ENCODE results near the gene MSX2. TPM values are rescaled to one million over a fixed set of nuclear protein-coding genes. Genes with fewer than 3 reads are reported as not detected.

Gene MSX2
- total RNA-seq, 4 donors from 2014 or later, result 0.95 to 2.1 (median 1.1) TPM

DNA sequence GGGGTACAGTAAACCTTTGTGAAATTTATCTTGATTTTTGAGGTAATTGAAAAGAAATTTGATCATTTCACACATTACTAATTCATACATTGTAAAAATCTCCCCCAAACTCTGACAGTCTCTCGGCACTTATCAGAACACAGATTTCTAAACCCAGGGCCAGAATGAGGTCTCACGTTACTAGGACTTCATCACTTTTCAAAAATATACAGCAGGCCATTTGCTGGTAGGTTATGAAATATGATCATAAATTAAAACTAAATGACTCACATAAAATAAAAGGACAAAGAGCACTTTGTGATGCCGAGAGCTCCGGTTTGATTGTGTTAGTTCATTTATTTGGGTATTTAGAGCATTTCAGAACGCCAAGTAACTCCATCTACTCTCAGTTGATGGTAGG, 17.0 kb downstream of the MSX2 start:
- TF ChIP-seq, protein P1, sequence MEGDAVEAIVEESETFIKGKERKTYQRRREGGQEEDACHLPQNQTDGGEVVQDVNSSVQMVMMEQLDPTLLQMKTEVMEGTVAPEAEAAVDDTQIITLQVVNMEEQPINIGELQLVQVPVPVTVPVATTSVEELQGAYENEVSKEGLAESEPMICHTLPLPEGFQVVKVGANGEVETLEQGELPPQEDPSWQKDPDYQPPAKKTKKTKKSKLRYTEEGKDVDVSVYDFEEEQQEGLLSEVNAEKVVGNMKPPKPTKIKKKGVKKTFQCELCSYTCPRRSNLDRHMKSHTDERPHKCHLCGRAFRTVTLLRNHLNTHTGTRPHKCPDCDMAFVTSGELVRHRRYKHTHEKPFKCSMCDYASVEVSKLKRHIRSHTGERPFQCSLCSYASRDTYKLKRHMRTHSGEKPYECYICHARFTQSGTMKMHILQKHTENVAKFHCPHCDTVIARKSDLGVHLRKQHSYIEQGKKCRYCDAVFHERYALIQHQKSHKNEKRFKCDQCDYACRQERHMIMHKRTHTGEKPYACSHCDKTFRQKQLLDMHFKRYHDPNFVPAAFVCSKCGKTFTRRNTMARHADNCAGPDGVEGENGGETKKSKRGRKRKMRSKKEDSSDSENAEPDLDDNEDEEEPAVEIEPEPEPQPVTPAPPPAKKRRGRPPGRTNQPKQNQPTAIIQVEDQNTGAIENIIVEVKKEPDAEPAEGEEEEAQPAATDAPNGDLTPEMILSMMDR (IDR thresholded peaks at IDR 0.05 in 4 of 5, conservative IDR thresholded peaks at IDR 0.05 in 1 of 5), result no peak
- TF ChIP-seq POLR2A (IDR thresholded peaks at IDR 0.05), result no peak
- ATAC-seq (peak in 1 of 2 donors; percentile 66), DNase-seq (no peak)
- Histone ChIP-seq H3K9me3 (no peaks in the 10 kb centered on the region), H3K27ac (no peak overlapping the region), H3K27me3 (peaks cover 15 to 29% (median 19%) of the 10 kb centered on the region in 3 donors), H3K4me1 (no peaks in the 10 kb centered on the region), H3K4me3 (no peak overlapping the region), H3K36me3 (no peaks in the 10 kb centered on the region)
- in situ Hi-C loops (cut with MboI; ENCODE audit: low sequenced_read_pairs in 4 of 4) (no loop called here), intact Hi-C loops (cut with DNase I; ENCODE audit: low total_unique reads) (no loop called here)

DNA sequence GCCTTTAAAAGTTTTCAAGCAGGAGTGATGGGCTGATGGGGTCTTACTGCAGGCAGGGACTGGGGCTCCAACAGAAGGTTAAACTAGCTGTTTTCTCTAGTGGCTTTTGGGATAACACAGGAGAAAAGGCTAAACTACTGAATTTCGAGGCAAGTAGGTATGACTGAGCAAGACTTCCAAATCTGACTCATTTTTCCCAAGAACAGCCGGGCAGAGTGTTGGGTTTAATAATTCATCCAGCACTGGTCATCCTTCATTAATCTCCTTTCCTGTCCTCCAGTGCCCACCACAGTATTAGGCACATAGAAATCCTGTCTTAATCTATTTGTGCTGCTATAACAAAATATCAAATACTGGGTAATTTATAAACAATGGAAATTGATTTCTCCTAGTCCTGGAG, 20.5 kb downstream of the MSX2 start:
- Histone ChIP-seq H3K4me1 (no peaks in the 10 kb centered on the region), H3K4me3 (no peak overlapping the region), H3K27ac (no peak overlapping the region), H3K36me3 (no peaks in the 10 kb centered on the region), H3K9me3 (no peaks in the 10 kb centered on the region), H3K27me3 (peaks cover 18 to 20% (median 19%) of the 10 kb centered on the region in 3 donors)
- in situ Hi-C loops (cut with MboI; ENCODE audit: low sequenced_read_pairs in 4 of 4) (no loop called here), intact Hi-C loops (cut with DNase I; ENCODE audit: low total_unique reads) (no loop called here)
- no peak for DNase-seq
- no peak for ATAC-seq
- TF ChIP-seq, protein P1 (IDR thresholded peaks at IDR 0.05 in 4 of 5, conservative IDR thresholded peaks at IDR 0.05 in 1 of 5), result no peak
- TF ChIP-seq POLR2A (IDR thresholded peaks at IDR 0.05), result no peak

DNA sequence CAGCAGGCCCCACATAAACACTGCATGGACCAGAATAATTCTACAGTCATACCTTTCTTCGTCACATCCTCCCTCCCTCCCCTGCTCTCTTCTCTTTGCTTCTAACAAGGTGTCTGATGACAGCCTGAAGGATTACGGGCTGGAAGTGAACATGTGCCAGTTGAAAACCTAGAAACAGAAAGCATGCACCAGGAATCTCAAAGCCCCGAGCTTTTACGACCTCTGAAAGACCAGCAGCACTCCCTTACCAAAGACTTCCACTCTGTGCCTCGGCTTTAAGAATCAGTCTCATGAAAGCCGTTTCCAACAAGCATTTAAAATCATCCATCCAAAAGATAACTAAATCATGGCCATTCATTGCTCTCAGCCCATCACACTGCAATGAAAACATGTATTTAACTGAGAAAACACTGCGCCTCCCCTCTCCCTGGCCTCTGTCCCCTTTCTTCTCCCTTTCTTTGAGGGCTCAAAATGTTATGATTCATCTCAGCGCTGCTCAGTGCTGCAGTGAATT, 21.3 kb downstream of the MSX2 start:
- H3K4me1 ChIP-seq, result no peaks in the 10 kb centered on the region
- DNase-seq (no peak), ATAC-seq (no peak)
- H3K4me3 ChIP-seq, result no peak overlapping the region
- in situ Hi-C loops (cut with MboI; ENCODE audit: low sequenced_read_pairs in 4 of 4), result no loop called here
- intact Hi-C loops (cut with DNase I; ENCODE audit: low total_unique reads), result no loop called here
- H3K27ac ChIP-seq, result no peak overlapping the region
- TF ChIP-seq, protein P1 (IDR thresholded peaks at IDR 0.05 in 4 of 5, conservative IDR thresholded peaks at IDR 0.05 in 1 of 5), result no peak
- TF ChIP-seq POLR2A (IDR thresholded peaks at IDR 0.05), result no peak
- peaks cover 22 to 24% (median 23%) of the 10 kb centered on the region in 3 donors for H3K27me3 ChIP-seq
- H3K9me3 ChIP-seq, result no peaks in the 10 kb centered on the region
- H3K36me3 ChIP-seq, result no peaks in the 10 kb centered on the region

DNA sequence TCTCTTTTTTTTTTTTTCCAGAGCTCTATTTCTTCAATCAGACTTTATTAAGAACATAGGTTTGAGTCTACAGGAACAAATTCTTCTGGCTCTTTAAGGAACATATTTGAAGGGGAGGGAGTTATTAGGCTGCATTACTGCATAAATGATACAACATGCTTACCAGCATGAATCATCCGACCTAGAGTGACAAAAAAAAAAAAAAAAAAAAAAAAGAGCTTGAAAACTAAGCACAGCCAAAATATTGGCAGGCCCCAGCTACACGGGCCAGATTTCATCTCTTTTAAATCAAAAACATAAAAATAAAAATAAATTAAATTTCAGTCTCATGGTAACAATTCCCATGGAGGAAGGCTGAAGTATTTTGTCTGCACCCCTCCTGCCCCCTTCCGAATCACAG, 26.3 kb downstream of the MSX2 start:
- in situ Hi-C loops (cut with MboI; ENCODE audit: low sequenced_read_pairs in 4 of 4), result no loop called here
- ATAC-seq (no peak), DNase-seq (no peak)
- no peak overlapping the region for H3K27ac ChIP-seq
- H3K4me3 ChIP-seq, result peak overlapping the region in 3 of 4 donors; percentile 24 to 51 (median 40)
- H3K36me3 ChIP-seq, result no peaks in the 10 kb centered on the region
- peaks cover 0 to 4% of the 10 kb centered on the region in 2 donors for H3K4me1 ChIP-seq
- TF ChIP-seq, protein P1 (IDR thresholded peaks at IDR 0.05 in 4 of 5, conservative IDR thresholded peaks at IDR 0.05 in 1 of 5), result no peak
- no peak for TF ChIP-seq POLR2A (IDR thresholded peaks at IDR 0.05)
- H3K9me3 ChIP-seq, result no peaks in the 10 kb centered on the region
- H3K27me3 ChIP-seq, result peaks cover 33 to 39% (median 35%) of the 10 kb centered on the region in 3 donors
- intact Hi-C loops (cut with DNase I; ENCODE audit: low total_unique reads), result no loop called here
